Fibroblast of skin of left biceps (primary cell): Measurements from ENCODE around the gene RPS25.
"Not testable (repeated sequence)": the region's sequence is repeated elsewhere in the genome, so short reads cannot be mapped to it uniquely, and the experiment has no call there.

Source experiments
- DNase-seq, 2 experiments: peaks; one replicate each; pipeline ENCODE4 v3.0.0-alpha.2; 2013; ENCODE audit warnings: low read depth in 2 of 2

RPS25 gene

GRCh38 chr11:119039471-119039870, 21.3 kb upstream of the RPS25 start:
- not testable (repeated sequence) for DNase-seq

GRCh38 chr11:119038884-119039283, 20.7 kb upstream of the RPS25 start:
- no peak for DNase-seq

- DNase-seq = no peak
Observed at GRCh38 chr11:119034813-119035212, 16.7 kb upstream of the RPS25 start.

- not testable (repeated sequence) for DNase-seq
Observed at GRCh38 chr11:119033421-119033820, 15.3 kb upstream of the RPS25 start.

GRCh38 chr11:119031912-119032280, 13.8 kb upstream of the RPS25 start:
- no peak for DNase-seq

- DNase-seq = peak; percentile 85
Observed at GRCh38 chr11:119030329-119031047, 12.3 kb upstream of the RPS25 start, which contains the start of gene SLC37A4. TSS of gene SLC37A4 (minus strand) at chr11:119030877.

- no peak for DNase-seq
Observed at GRCh38 chr11:119030029-119030328, 11.8 kb upstream of the RPS25 start.

- no peak for DNase-seq
Observed at GRCh38 chr11:119029340-119030028, 11.3 kb upstream of the RPS25 start.

GRCh38 chr11:119029069-119029339, 10.9 kb upstream of the RPS25 start:
- DNase-seq = no peak

- DNase-seq = no peak
Observed at GRCh38 chr11:119028346-119029068, 10.4 kb upstream of the RPS25 start.

- DNase-seq = no peak
Observed at GRCh38 chr11:119027561-119028345, 9.6 kb upstream of the RPS25 start.

GRCh38 chr11:119026970-119027369, 8.8 kb upstream of the RPS25 start:
- DNase-seq = no peak

GRCh38 chr11:119025978-119026766, 8.0 kb upstream of the RPS25 start:
- DNase-seq = no peak

- no peak for DNase-seq
Observed at GRCh38 chr11:119025541-119025940, 7.4 kb upstream of the RPS25 start.

- no peak for DNase-seq
Observed at GRCh38 chr11:119025099-119025473, 6.9 kb upstream of the RPS25 start.

GRCh38 chr11:119024430-119025098, 6.4 kb upstream of the RPS25 start:
- DNase-seq = no peak

GRCh38 chr11:119023741-119024140, 5.6 kb upstream of the RPS25 start:
- no peak for DNase-seq

GRCh38 chr11:119021631-119022030, 3.5 kb upstream of the RPS25 start:
- no peak for DNase-seq

- DNase-seq = no peak
Observed at GRCh38 chr11:119019996-119020395, 1.9 kb upstream of the RPS25 start.

GRCh38 chr11:119017377-119017776, 766 bp downstream of the RPS25 start:
- DNase-seq = not testable (repeated sequence)
